Activated naive CD4-positive, alpha-beta T cell treated with anti-CD3 and anti-CD28 coated beads, Interleukin-2, amount 50 U/mL, for 16 hours (primary cell): ENCODE results near the gene LPP.

ENCODE experiments used
- DNase-seq: peaks from one replicate; pipeline ENCODE4 v3.0.0-alpha.2; 2020

LPP gene

GRCh38 chr3:188280627-188281026, 126.7 kb downstream of the LPP start:
- DNase-seq, result no peak

GRCh38 chr3:188282871-188283270, 128.9 kb downstream of the LPP start:
- DNase-seq, result no peak

GRCh38 chr3:188283347-188283746, 129.4 kb downstream of the LPP start:
- no peak for DNase-seq

- DNase-seq, result peak; percentile 57
Measured at GRCh38 chr3:188284455-188285212, 130.7 kb downstream of the LPP start.

GRCh38 chr3:188286087-188286513, 132.1 kb downstream of the LPP start:
- no peak for DNase-seq

GRCh38 chr3:188287339-188287738, 133.4 kb downstream of the LPP start:
- no peak for DNase-seq

GRCh38 chr3:188287762-188288505, 134.0 kb downstream of the LPP start:
- no peak for DNase-seq

- no peak for DNase-seq
Measured at GRCh38 chr3:188292251-188292650, 138.3 kb downstream of the LPP start.

GRCh38 chr3:188292827-188293226, 138.9 kb downstream of the LPP start:
- DNase-seq, result no peak

- DNase-seq, result no peak
Measured at GRCh38 chr3:188294113-188294512, 140.2 kb downstream of the LPP start.

- no peak for DNase-seq
Measured at GRCh38 chr3:188294823-188295487, 141.0 kb downstream of the LPP start.

- DNase-seq, result no peak
Measured at GRCh38 chr3:188295876-188296275, 141.9 kb downstream of the LPP start.

- DNase-seq, result no peak
Measured at GRCh38 chr3:188296761-188297612, 143.0 kb downstream of the LPP start.

GRCh38 chr3:188298585-188298984, 144.6 kb downstream of the LPP start:
- DNase-seq, result no peak

- DNase-seq, result peak; percentile 13
Measured at GRCh38 chr3:188299068-188299467, 145.1 kb downstream of the LPP start.

GRCh38 chr3:188299708-188300107, 145.8 kb downstream of the LPP start:
- DNase-seq, result no peak

- DNase-seq, result no peak
Measured at GRCh38 chr3:188301147-188301546, 147.2 kb downstream of the LPP start.

GRCh38 chr3:188303286-188303799, 149.4 kb downstream of the LPP start:
- DNase-seq, result no peak

GRCh38 chr3:188303823-188304222, 149.9 kb downstream of the LPP start:
- DNase-seq, result no peak

GRCh38 chr3:188304501-188304900, 150.5 kb downstream of the LPP start:
- DNase-seq, result no peak

- no peak for DNase-seq
Measured at GRCh38 chr3:188305220-188305619, 151.3 kb downstream of the LPP start.

GRCh38 chr3:188306435-188307005, 152.6 kb downstream of the LPP start:
- DNase-seq, result no peak
